ENCODE results near the gene FAM9A. TPM values are rescaled to one million over a fixed set of nuclear protein-coding genes. Genes with fewer than 3 reads are reported as not detected.

FAM9A gene
- total and polyA plus RNA-seq, 2 donors (not counting 1 experiment from before 2014, with no cell fraction given) = not detected

DNA sequence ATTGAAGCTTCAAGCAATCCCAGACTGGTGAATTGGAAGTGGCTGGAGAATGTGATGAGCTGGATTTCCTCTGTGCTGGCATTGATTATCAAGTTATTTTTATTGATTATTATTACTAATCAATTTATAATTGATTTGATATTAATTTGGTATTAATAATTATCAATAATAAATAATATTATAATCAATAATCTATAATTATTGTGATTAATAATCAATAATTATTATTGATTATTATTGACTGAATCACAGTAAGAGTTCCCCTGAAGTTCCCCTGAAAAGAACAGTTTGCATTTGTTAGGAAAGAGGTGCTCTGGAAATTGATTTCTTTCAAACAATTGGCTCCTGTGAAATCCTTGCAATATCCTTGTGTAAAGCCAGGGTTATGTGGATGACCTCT is 7.5 kb upstream of the FAM9A start:
- intact Hi-C loops (cut with micrococcal nuclease) = no loop called here
- Mint-ChIP-seq H3K9me3 (ENCODE audit: insufficient read depth) (no peaks in the 10 kb centered on the region), H3K4me1 (no peaks in the 10 kb centered on the region), H3K27ac (no peak overlapping the region), H3K27me3 (peaks cover 11% of the 10 kb centered on the region), H3K4me3 (no peak overlapping the region)
- Histone ChIP-seq H3K36me3 (replicated peaks in 1 of 2; ENCODE audit: control extremely low read depth in 1 of 2, control insufficient read depth in 1 of 2, extremely low read depth in 1 of 2, insufficient read depth in 2 of 2, low read length in 1 of 2) (no peaks in the 10 kb centered on the region), H3K4me3 (ENCODE audit: control extremely low read depth in 1 of 5, extremely low read depth in 1 of 5, insufficient read depth in 1 of 5, low read depth in 2 of 5, low read length in 4 of 5) (no peak overlapping the region), H3K9me3 (ENCODE audit: control extremely low read depth in 1 of 3, control insufficient read depth in 2 of 3, insufficient read depth in 1 of 3, low read length in 2 of 3) (no peaks in the 10 kb centered on the region), H3K4me2 (replicated peaks; ENCODE audit: low read depth, low read length, poor library complexity, severe bottlenecking) (no peak overlapping the region), H4K20me1 (ENCODE audit: control insufficient read depth, insufficient read depth, low read length, poor library complexity, severe bottlenecking) (no peaks in the 10 kb centered on the region), H3K27ac (ENCODE audit: low read length in 2 of 2) (no peak overlapping the region), H2AFZ (ENCODE audit: insufficient read depth, low read depth, low read length, poor library complexity, severe bottlenecking) (no peak overlapping the region), H3K4me1 (ENCODE audit: control insufficient read depth in 2 of 2, insufficient read depth in 2 of 2, low read length in 2 of 2) (no peaks in the 10 kb centered on the region), H3K79me2 (ENCODE audit: control insufficient read depth, insufficient read depth, low read length) (no peaks in the 10 kb centered on the region), H3K27me3 (replicated peaks in 1 of 4; ENCODE audit: control extremely low read depth in 1 of 4, control insufficient read depth in 3 of 4, insufficient read depth in 4 of 4, low read length in 3 of 4) (no peaks in the 10 kb centered on the region), H3K9ac (ENCODE audit: low read length) (no peak overlapping the region)
- ChIA-PET POLR2A (no interaction called here), CTCF (no interaction called here)
- ATAC-seq (ENCODE audit: low read depth) (no peak), DNase-seq (no peak)
- TF ChIP-seq, protein P1, sequence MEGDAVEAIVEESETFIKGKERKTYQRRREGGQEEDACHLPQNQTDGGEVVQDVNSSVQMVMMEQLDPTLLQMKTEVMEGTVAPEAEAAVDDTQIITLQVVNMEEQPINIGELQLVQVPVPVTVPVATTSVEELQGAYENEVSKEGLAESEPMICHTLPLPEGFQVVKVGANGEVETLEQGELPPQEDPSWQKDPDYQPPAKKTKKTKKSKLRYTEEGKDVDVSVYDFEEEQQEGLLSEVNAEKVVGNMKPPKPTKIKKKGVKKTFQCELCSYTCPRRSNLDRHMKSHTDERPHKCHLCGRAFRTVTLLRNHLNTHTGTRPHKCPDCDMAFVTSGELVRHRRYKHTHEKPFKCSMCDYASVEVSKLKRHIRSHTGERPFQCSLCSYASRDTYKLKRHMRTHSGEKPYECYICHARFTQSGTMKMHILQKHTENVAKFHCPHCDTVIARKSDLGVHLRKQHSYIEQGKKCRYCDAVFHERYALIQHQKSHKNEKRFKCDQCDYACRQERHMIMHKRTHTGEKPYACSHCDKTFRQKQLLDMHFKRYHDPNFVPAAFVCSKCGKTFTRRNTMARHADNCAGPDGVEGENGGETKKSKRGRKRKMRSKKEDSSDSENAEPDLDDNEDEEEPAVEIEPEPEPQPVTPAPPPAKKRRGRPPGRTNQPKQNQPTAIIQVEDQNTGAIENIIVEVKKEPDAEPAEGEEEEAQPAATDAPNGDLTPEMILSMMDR (IDR thresholded peaks at IDR 0.05) = no peak
- TF ChIP-seq EZH2 (IDR thresholded peaks at IDR 0.05; ENCODE audit: borderline replicate concordance, insufficient read depth, low read depth, low read length, poor library complexity, severe bottlenecking) = no peak

DNA sequence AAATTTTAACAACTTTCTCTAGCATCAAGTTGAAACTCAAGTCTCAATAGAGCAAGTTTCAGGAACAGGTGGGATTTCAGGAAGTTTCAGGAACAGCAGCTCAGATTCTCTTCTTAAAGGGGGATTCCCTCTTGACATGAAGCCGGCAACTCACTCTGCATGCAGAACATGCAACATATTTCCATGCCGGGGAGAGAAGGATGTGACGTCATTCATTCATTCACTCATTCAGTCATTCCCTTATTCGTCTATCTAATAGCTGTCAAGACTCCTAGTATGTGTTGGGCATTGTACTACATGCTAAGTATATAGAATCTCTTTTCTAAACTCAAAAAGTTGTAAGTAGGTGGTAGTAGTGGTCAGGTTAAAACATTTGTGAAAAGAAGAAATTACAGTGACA is 4.8 kb upstream of the FAM9A start:
- no CpG with 5 or more reads among the region's 4 CpGs for WGBS (ENCODE audit: insufficient coverage)
- CTCF ChIA-PET = no interaction called here

More for the DNA sequence above, 4.8 kb upstream of the FAM9A start:
- no peak overlapping the region for H3K9ac ChIP-seq (ENCODE audit: low read length)
- DNase-seq = no peak
- no peak overlapping the region for H3K4me2 ChIP-seq (replicated peaks; ENCODE audit: low read depth, low read length, poor library complexity, severe bottlenecking)
- no peak overlapping the region for H3K27ac ChIP-seq (ENCODE audit: low read length in 2 of 2)
- Mint-ChIP-seq H3K4me1 (no peaks in the 10 kb centered on the region), H3K4me3 (no peak overlapping the region), H3K27me3 (peaks cover 14% of the 10 kb centered on the region), H3K27ac (no peak overlapping the region), H3K9me3 (ENCODE audit: insufficient read depth) (no peaks in the 10 kb centered on the region)
- no peaks in the 10 kb centered on the region for H3K79me2 ChIP-seq (ENCODE audit: control insufficient read depth, insufficient read depth, low read length)
- no peaks in the 10 kb centered on the region for H4K20me1 ChIP-seq (ENCODE audit: control insufficient read depth, insufficient read depth, low read length, poor library complexity, severe bottlenecking)
- intact Hi-C loops (cut with micrococcal nuclease) = no loop called here
- H2AFZ ChIP-seq (ENCODE audit: insufficient read depth, low read depth, low read length, poor library complexity, severe bottlenecking) = no peak overlapping the region
- no peaks in the 10 kb centered on the region for H3K36me3 ChIP-seq (replicated peaks in 1 of 2; ENCODE audit: control extremely low read depth in 1 of 2, control insufficient read depth in 1 of 2, extremely low read depth in 1 of 2, insufficient read depth in 2 of 2, low read length in 1 of 2)
- POLR2A ChIA-PET = no interaction called here
- H3K9me3 ChIP-seq (ENCODE audit: control extremely low read depth in 1 of 3, control insufficient read depth in 2 of 3, insufficient read depth in 1 of 3, low read length in 2 of 3) = peaks cover 0 to 3% (median 0%) of the 10 kb centered on the region in 3 donors
- no peak for TF ChIP-seq EZH2 (IDR thresholded peaks at IDR 0.05; ENCODE audit: borderline replicate concordance, insufficient read depth, low read depth, low read length, poor library complexity, severe bottlenecking)
- TF ChIP-seq, protein P1 (IDR thresholded peaks at IDR 0.05) = no peak
- no peak overlapping the region for H3K4me3 ChIP-seq (ENCODE audit: control extremely low read depth in 1 of 5, extremely low read depth in 1 of 5, insufficient read depth in 1 of 5, low read depth in 2 of 5, low read length in 4 of 5)
- no peaks in the 10 kb centered on the region for H3K27me3 ChIP-seq (replicated peaks in 1 of 4; ENCODE audit: control extremely low read depth in 1 of 4, control insufficient read depth in 3 of 4, insufficient read depth in 4 of 4, low read length in 3 of 4)
- no peak for ATAC-seq (ENCODE audit: low read depth)
- H3K4me1 ChIP-seq (ENCODE audit: control insufficient read depth in 2 of 2, insufficient read depth in 2 of 2, low read length in 2 of 2) = no peaks in the 10 kb centered on the region
